SK-N-SH treated with all-trans-retinoic acid at 6 μM for 48 hours (cell line): Measurements from ENCODE around the gene TRAPPC3.

Experiments used
- ARNTL ChIP-seq: fragments of 450-650 bp; formaldehyde crosslinking; IDR thresholded peaks from 2 replicates; pipeline ENCODE4 v1.5.0; 2020; ENCODE audit warnings: low read depth, mild to moderate bottlenecking, moderate library complexity, borderline replicate concordance
- PPARA ChIP-seq: fragments of 250-450 bp; sonication (Bioruptor Pico); IDR thresholded peaks from 2 replicates; pipeline ENCODE4 v1.5.0; 2020; ENCODE audit warnings: mild to moderate bottlenecking, borderline replicate concordance
- ZNF70 ChIP-seq: fragments of 450-650 bp; formaldehyde crosslinking; IDR thresholded peaks from 2 replicates; pipeline ENCODE4 v1.5.0; 2020; ENCODE audit warnings: mild to moderate bottlenecking, moderate library complexity
- TF ChIP-seq, protein P1 (sequence below): fragments of 250-450 bp; sonication (Bioruptor Pico); IDR thresholded peaks from 2 replicates; pipeline ENCODE4 v1.5.1; 2021; ENCODE audit warnings: mild to moderate bottlenecking, moderate library complexity
- TF ChIP-seq, protein P2 (sequence below): fragments of 250-450 bp; sonication (Bioruptor Pico); IDR thresholded peaks from 2 replicates; pipeline ENCODE4 v1.5.1; 2020; ENCODE audit warnings: low read depth, mild to moderate bottlenecking, moderate library complexity

DNA sequence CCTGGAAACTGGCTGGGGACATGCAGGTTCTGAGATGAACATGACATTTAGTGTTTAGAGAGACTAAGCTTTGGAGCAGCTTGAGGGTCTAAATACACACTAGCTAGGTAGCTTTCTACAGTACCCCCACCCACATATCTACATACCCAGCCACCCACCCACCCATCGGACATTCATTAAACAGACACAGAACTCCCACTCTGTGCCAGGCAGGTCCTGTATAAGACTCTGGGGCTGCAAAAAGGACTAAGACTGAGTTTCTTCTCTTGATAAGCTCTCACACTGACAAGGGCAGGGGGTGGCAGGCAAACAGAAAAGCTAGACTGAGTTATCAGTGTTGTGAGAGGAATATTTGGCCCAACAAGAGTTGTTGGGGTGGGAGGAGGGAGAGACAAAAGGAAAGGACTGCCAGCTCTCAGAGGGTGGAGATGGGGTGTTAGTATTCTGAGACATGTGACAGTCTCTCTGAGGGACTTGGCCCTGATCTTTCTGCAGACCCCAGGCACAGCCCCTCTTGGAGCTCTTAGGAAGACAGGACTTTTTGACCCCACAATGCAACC, 13.5 kb upstream of the TRAPPC3 start:
- no peak for TF ChIP-seq ARNTL
- TF ChIP-seq, protein P1, sequence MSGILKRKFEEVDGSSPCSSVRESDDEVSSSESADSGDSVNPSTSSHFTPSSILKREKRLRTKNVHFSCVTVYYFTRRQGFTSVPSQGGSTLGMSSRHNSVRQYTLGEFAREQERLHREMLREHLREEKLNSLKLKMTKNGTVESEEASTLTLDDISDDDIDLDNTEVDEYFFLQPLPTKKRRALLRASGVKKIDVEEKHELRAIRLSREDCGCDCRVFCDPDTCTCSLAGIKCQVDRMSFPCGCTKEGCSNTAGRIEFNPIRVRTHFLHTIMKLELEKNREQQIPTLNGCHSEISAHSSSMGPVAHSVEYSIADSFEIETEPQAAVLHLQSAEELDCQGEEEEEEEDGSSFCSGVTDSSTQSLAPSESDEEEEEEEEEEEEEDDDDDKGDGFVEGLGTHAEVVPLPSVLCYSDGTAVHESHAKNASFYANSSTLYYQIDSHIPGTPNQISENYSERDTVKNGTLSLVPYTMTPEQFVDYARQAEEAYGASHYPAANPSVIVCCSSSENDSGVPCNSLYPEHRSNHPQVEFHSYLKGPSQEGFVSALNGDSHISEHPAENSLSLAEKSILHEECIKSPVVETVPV (CRISPR knock-in tag) = no peak
- no peak for TF ChIP-seq ZNF70 (CRISPR knock-in tag)
- no peak for TF ChIP-seq PPARA (CRISPR knock-in tag)
- TF ChIP-seq, protein P2, sequence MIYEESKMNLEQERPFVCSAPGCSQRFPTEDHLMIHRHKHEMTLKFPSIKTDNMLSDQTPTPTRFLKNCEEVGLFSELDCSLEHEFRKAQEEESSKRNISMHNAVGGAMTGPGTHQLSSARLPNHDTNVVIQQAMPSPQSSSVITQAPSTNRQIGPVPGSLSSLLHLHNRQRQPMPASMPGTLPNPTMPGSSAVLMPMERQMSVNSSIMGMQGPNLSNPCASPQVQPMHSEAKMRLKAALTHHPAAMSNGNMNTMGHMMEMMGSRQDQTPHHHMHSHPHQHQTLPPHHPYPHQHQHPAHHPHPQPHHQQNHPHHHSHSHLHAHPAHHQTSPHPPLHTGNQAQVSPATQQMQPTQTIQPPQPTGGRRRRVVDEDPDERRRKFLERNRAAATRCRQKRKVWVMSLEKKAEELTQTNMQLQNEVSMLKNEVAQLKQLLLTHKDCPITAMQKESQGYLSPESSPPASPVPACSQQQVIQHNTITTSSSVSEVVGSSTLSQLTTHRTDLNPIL (CRISPR knock-in tag) = no peak
